ENCODE results near the gene TIGD7.

The TIGD7 gene

DNA sequence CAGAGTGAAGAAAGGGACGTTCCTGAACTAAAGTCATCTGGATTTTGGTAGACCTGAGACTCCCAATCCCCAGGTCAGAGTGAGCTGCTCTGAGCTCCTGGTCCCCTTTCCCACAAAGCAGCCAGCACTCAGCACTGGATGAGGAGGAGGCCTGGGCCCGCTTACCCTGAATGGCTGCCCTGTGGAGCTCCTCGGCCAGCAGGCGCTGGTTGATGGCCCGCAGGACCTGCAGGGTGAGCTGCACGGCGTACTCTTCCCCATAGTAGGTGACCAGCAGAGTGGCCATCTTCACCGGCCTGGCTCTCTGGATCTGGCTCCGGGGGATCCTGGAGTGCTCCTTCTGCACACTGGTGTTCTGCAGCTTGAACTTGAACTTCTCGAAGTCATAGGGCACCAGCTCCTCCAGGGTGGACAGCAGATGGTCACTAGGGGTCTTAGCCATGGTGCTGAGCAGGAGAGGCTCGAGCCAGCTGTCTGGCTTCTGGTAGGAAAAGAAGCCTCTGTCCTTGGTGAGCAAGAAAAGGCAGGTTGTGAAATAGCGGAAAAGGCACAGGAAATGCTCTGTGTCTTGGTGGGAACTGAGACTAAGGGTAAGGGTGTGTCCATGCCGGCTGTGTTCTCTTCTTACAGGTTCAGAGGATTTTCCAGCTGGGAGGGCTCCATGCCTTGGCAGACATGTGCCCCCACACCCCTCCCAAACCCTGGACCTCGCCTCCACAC lies 48.9 kb downstream of the TIGD7 start, which contains the start of gene MEFV:
Gene MEFV (minus strand): TSS at position 488 of the 720 bp plus-strand sequence. CDS start 46 bp downstream, at position 442.
- H3K4me3 ChIP-seq (ENCODE audit: low read depth, low read length) = no peak within 1 kb of the TSS
- no peak for TF ChIP-seq CTCF (IDR thresholded peaks at IDR 0.05; ENCODE audit: low read depth, low read length)

DNA sequence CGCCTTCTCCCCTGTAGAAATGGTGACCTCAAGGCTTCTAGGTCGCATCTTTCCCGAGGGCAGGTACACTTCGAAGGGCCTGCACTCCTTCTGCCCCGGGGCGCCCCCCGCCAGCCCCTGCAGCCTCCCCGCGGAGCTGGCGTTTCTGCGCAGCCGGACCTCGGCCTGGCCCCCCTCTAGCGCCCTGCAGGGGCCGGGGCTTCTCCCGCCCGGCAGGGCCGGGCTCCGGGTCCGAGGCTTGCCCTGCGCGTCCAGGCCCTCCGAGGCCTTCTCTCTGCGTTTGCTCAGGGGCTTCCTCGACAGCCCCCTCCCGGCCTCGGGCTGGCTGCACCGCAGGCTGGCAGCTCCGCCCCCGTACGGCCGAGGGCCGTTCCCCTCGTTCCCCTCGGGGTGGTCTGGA lies 50.9 kb downstream of the TIGD7 start:
- H3K4me3 ChIP-seq (ENCODE audit: low read depth, low read length) = no peak overlapping the region
- no peak for TF ChIP-seq CTCF (IDR thresholded peaks at IDR 0.05; ENCODE audit: low read depth, low read length)

DNA sequence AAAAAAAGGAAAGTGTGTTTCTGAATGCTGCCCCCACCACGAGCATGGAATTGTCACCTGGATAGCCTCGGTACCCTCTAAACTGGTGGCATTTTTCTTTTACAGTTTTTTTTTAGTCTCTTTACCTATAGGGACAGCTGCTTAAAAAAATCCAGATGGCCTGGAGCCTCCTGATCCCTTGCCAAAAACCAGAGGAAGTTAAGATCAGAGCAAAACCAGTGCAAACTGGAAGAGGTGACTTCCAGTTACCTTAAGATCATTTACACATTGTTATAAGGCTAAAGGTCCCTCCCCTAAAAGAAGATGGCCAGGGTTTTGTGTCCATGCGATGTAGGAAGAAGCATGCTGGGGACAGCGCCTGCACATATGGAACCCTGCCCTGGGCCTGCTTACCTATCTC lies 52.3 kb downstream of the TIGD7 start:
- TF ChIP-seq CTCF (IDR thresholded peaks at IDR 0.05; ENCODE audit: low read depth, low read length) = no peak
- H3K4me3 ChIP-seq (ENCODE audit: low read depth, low read length) = no peak overlapping the region

- no peak overlapping the region for H3K4me3 ChIP-seq (ENCODE audit: low read depth, low read length)
- TF ChIP-seq CTCF (IDR thresholded peaks at IDR 0.05; ENCODE audit: low read depth, low read length) = no peak
These were observed 55.8 kb downstream of the TIGD7 start for GRCh38 chr16:3249451-3249850.

DNA sequence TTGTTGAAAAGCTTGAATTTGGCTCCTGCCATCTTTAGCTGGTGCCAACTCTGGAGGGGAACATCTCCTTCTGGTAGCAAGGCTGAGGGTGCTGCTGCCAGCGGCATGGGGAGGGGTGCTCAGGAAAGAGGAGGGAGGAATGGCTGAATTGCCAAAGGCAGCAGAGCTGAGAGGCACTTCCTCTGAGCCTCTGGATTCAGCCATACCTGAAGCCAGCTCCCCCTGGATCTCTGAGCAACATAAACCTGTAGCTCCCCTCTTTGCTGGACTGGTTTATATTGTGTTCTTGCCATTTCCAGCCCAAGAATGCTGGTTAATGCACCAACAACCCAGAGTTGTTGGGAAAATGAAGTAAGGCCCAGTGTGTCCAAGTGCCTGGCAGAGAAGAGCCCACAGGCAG lies 56.2 kb downstream of the TIGD7 start:
- no peak overlapping the region for H3K4me3 ChIP-seq (ENCODE audit: low read depth, low read length)
- TF ChIP-seq CTCF (IDR thresholded peaks at IDR 0.05; ENCODE audit: low read depth, low read length) = no peak

All from WI38 (cell line).